ENCODE measurements around the gene WDR44. TPM values are rescaled to one million over a fixed set of nuclear protein-coding genes. Genes with fewer than 3 reads are reported as not detected.

Gene WDR44
- total and polyA plus RNA-seq, 2 of the 13 experiments (the other 11 are each of a cell fraction or from before 2014, with no cell fraction given) = 2.2 to 4.3 TPM

DNA sequence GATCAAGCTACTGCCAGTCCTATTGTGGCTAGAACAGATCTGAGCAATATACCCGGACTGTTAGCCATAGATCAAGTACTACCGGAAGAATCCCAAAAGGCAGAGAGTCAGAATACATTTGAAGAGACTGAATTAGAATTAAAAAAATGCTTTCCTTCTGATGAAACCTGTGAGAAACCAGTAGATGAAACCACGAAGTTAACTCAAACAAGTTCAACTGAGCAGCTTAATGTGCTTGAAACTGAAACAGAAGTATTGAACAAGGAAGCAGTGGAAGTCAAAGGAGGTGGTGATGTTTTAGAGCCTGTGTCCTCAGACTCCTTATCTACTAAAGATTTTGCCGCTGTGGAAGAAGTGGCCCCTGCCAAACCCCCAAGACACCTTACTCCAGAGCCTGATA lies 46.8 kb downstream of the WDR44 start (continued):
- TF ChIP-seq, protein P1, sequence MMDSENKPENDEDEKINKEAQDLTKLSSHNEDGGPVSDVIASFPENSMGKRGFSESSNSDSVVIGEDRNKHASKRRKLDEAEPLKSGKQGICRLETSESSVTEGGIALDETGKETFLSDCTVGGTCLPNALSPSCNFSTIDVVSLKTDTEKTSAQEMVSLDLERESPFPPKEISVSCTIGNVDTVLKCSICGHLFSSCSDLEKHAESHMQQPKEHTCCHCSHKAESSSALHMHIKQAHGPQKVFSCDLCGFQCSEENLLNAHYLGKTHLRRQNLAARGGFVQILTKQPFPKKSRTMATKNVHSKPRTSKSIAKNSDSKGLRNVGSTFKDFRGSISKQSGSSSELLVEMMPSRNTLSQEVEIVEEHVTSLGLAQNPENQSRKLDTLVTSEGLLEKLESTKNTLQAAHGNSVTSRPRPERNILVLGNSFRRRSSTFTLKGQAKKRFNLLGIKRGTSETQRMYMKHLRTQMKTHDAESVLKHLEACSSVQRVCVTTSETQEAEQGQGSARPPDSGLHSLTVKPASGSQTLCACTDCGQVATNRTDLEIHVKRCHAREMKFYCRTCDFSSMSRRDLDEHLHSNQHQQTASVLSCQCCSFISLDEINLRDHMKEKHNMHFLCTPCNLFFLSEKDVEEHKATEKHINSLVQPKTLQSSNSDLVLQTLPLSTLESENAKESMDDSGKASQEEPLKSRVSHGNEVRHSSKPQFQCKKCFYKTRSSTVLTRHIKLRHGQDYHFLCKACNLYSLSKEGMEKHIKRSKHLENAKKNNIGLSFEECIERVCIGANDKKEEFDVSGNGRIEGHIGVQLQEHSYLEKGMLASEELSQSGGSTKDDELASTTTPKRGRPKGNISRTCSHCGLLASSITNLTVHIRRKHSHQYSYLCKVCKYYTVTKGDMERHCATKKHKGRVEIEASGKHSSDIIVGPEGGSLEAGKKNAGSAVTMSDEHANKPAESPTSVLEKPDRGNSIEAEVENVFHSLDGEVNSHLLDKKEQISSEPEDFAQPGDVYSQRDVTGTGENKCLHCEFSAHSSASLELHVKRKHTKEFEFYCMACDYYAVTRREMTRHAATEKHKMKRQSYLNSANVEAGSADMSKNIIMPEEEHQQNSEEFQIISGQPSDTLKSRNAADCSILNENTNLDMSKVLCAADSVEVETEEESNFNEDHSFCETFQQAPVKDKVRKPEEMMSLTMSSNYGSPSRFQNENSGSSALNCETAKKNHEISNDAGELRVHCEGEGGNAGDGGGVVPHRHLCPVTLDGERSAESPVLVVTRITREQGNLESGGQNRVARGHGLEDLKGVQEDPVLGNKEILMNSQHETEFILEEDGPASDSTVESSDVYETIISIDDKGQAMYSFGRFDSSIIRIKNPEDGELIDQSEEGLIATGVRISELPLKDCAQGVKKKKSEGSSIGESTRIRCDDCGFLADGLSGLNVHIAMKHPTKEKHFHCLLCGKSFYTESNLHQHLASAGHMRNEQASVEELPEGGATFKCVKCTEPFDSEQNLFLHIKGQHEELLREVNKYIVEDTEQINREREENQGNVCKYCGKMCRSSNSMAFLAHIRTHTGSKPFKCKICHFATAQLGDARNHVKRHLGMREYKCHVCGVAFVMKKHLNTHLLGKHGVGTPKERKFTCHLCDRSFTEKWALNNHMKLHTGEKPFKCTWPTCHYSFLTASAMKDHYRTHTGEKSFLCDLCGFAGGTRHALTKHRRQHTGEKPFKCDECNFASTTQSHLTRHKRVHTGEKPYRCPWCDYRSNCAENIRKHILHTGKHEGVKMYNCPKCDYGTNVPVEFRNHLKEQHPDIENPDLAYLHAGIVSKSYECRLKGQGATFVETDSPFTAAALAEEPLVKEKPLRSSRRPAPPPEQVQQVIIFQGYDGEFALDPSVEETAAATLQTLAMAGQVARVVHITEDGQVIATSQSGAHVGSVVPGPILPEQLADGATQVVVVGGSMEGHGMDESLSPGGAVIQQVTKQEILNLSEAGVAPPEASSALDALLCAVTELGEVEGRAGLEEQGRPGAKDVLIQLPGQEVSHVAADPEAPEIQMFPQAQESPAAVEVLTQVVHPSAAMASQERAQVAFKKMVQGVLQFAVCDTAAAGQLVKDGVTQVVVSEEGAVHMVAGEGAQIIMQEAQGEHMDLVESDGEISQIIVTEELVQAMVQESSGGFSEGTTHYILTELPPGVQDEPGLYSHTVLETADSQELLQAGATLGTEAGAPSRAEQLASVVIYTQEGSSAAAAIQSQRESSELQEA (CRISPR knock-in tag; IDR thresholded peaks at IDR 0.05; ENCODE audit: not compliant biosample characterization) = no peak
- no peak for TF ChIP-seq ZNF468 (CRISPR knock-in tag; IDR thresholded peaks at IDR 0.05)

DNA sequence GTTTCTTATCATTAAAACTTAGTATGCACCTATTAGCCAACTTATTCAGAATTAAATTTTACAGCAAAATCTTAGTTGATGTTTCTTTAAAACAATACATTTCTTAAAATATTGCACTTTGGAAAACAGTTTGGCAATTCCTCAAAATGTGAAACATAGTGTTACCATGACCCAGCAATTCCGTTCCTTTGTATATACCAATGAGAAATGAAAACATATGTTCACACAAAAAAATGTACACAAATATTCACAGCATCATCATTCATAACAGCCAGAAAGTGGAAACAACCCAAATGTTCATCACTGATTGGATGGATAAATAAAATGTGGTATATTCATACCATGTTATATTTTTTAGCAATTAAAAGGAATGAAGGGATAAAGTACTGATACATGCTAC lies 50.2 kb downstream of the WDR44 start:
- in situ Hi-C loops (cut with HindIII; ENCODE audit: extremely low pct_ligation_motif_present, low pct_unique_long_range_greater_than_20kb) = no loop called here
- no peaks in the 10 kb centered on the region for H4K20me1 ChIP-seq (ENCODE audit: insufficient read depth, low read length)
- H3K4me1 ChIP-seq (ENCODE audit: insufficient read depth, low read length) = no peaks in the 10 kb centered on the region
- H3K4me3 ChIP-seq (replicated peaks in 1 of 3; ENCODE audit: insufficient read depth in 1 of 3, low read depth in 2 of 3, low read length in 3 of 3) = no peak overlapping the region
- H3K9ac ChIP-seq (ENCODE audit: insufficient read depth, low read depth, low read length) = no peak overlapping the region
- ATAC-seq (no peak), DNase-seq (ENCODE audit: low spot score) (no peak), FAIRE-seq (no peak)
- H3K79me2 ChIP-seq (ENCODE audit: insufficient read depth, low read length) = no peaks in the 10 kb centered on the region
- intact Hi-C loops (cut with micrococcal nuclease; ENCODE audit: unreplicated experiment) = no loop called here
- H3K27ac ChIP-seq (ENCODE audit: extremely low read length, insufficient read depth, low read length) = no peak overlapping the region
- H3K9me3 ChIP-seq (ENCODE audit: low read length) = no peaks in the 10 kb centered on the region
- no TSS peak for BruUV-seq (replicated peaks)
- H3K4me2 ChIP-seq (ENCODE audit: low read depth, low read length) = no peak overlapping the region
- 88% methylated on average over 1 of the region's 1 CpG for WGBS (ENCODE audit: low lambda C conversion rate)
- H2AFZ ChIP-seq (ENCODE audit: low read length) = no peak overlapping the region
- 0 out of 5 replicates have a peak, but pooled peaks cover 0 to 7% of the 10 kb centered on the region in 2 experiments for H3K36me3 ChIP-seq (replicated peaks in 1 of 2; ENCODE audit: control insufficient read depth in 1 of 2, insufficient read depth in 2 of 2, low read length in 2 of 2)
- CTCF ChIA-PET (ENCODE audit: low intra/inter-chr PET ratio, low total read pairs) = no interaction called here
- POLR2A ChIA-PET = no interaction called here
- H3K27me3 ChIP-seq (ENCODE audit: control insufficient read depth in 1 of 2, insufficient read depth in 2 of 2, low read length in 2 of 2) = no peaks in the 10 kb centered on the region
- TF ChIP-seq PHF5A (CRISPR knock-in tag; IDR thresholded peaks at IDR 0.05; ENCODE audit: low read depth, unreplicated experiment) (no peak), YY1 (IDR thresholded peaks at IDR 0.05; ENCODE audit: insufficient read depth, insufficient replicate concordance, low read depth, low read length) (no peak), RBM39 (IDR thresholded peaks at IDR 0.05; ENCODE audit: low read depth, low read length, poor library complexity, severe bottlenecking) (no peak), NKX3-1 (CRISPR knock-in tag; IDR thresholded peaks at IDR 0.05) (no peak), ZNF124 (CRISPR knock-in tag; IDR thresholded peaks at IDR 0.05) (no peak), SIN3B (IDR thresholded peaks at IDR 0.05; ENCODE audit: low read length) (no peak), IRF2 (CRISPR knock-in tag; IDR thresholded peaks at IDR 0.05) (no peak), PLRG1 (conservative IDR thresholded peaks at IDR 0.05) (no peak)
- TF ChIP-seq, protein P2, sequence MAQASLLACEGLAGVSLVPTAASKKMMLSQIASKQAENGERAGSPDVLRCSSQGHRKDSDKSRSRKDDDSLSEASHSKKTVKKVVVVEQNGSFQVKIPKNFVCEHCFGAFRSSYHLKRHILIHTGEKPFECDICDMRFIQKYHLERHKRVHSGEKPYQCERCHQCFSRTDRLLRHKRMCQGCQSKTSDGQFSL (CRISPR knock-in tag; IDR thresholded peaks at IDR 0.05) = no peak
- TF ChIP-seq, protein P3, sequence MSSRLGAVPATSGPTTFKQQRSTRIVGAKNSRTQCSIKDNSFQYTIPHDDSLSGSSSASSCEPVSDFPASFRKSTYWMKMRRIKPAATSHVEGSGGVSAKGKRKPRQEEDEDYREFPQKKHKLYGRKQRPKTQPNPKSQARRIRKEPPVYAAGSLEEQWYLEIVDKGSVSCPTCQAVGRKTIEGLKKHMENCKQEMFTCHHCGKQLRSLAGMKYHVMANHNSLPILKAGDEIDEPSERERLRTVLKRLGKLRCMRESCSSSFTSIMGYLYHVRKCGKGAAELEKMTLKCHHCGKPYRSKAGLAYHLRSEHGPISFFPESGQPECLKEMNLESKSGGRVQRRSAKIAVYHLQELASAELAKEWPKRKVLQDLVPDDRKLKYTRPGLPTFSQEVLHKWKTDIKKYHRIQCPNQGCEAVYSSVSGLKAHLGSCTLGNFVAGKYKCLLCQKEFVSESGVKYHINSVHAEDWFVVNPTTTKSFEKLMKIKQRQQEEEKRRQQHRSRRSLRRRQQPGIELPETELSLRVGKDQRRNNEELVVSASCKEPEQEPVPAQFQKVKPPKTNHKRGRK (CRISPR knock-in tag; IDR thresholded peaks at IDR 0.05) = no peak
- TF ChIP-seq, protein P4, sequence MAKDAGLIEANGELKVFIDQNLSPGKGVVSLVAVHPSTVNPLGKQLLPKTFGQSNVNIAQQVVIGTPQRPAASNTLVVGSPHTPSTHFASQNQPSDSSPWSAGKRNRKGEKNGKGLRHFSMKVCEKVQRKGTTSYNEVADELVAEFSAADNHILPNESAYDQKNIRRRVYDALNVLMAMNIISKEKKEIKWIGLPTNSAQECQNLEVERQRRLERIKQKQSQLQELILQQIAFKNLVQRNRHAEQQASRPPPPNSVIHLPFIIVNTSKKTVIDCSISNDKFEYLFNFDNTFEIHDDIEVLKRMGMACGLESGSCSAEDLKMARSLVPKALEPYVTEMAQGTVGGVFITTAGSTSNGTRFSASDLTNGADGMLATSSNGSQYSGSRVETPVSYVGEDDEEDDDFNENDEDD (CRISPR knock-in tag; IDR thresholded peaks at IDR 0.05; ENCODE audit: borderline replicate concordance) = no peak

Data from HepG2 (cell line).